ENCODE results near the gene FOXO1.

Gene FOXO1

DNA sequence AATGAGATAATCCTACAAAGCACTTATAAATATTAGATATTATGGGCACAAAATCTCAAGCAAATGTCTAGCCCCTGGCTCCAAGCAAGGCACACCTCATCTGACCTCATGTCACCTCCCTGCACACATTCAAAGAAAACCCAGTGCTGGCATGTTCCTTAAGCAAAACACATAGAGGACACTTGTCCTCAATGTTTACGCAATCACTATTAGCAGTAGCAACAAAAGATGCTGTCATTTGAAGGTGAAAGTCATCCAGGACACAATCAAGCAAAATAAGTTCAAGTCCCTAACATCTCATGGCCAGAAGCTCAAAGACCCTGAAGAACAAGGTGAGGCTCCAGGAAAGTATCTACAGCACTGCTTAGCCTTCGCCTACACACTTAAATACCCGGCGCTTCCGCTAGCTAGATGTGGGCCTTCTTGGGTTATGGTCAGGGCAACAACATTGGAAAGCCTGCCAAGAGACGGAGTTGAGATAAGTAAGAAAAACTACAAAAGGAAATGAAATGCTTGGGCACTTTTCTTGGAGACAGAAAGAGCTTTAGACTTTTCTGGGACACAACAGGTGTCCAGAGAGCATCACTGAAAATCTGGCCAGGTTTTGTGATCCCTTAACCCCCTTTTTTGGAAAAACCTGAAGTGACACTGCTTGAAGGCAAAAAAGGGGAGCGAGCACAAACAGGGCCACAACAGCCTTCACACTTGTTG is 85.7 kb downstream of the FOXO1 start:
- TF ChIP-seq EGR1 (IDR thresholded peaks at IDR 0.05), result no peak
- no peak for TF ChIP-seq REST (IDR thresholded peaks at IDR 0.05; ENCODE audit: low read depth)
- TF ChIP-seq USF1 (IDR thresholded peaks at IDR 0.05), result no peak
- TF ChIP-seq CEBPB (IDR thresholded peaks at IDR 0.05), result peak; percentile 24; the same call in 1 of the 2 replicates

DNA sequence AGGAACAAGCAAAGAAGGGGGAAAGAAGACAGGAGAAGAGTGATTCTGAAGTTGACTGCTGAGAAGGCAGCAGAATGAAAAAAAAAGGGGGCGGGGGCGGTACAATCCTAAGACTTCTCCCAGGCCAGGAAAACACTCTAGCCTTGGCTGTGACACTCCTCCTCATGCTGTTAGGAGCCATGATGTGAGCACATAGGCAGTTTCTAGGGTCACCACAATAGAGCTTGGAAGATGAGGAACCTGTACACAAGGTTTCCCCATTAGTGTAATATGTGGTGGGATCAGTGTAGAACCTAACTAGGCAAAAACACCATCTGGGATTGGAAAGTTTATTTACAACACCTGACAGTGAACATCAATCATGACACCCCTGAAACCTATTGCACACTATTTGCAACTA is 86.9 kb downstream of the FOXO1 start:
- no peak for TF ChIP-seq YY1 (IDR thresholded peaks at IDR 0.05; ENCODE audit: low read depth)
- TF ChIP-seq FOXM1 (IDR thresholded peaks at IDR 0.05; ENCODE audit: borderline replicate concordance, low read depth), result no peak
- TF ChIP-seq EGR1 (IDR thresholded peaks at IDR 0.05), result no peak
- TF ChIP-seq RAD21 (IDR thresholded peaks at IDR 0.05; ENCODE audit: low read depth), result no peak
- no peak for TF ChIP-seq ZBTB7A (IDR thresholded peaks at IDR 0.05; ENCODE audit: low read depth)
- TF ChIP-seq CREB1 (IDR thresholded peaks at IDR 0.05; ENCODE audit: low read depth), result no peak
- TF ChIP-seq EP300 (IDR thresholded peaks at IDR 0.05; ENCODE audit: borderline replicate concordance), result no peak
- TF ChIP-seq TCF12 (IDR thresholded peaks at IDR 0.05; ENCODE audit: low read depth), result no peak
- TF ChIP-seq, protein P1, sequence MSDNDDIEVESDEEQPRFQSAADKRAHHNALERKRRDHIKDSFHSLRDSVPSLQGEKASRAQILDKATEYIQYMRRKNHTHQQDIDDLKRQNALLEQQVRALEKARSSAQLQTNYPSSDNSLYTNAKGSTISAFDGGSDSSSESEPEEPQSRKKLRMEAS (IDR thresholded peaks at IDR 0.05), result no peak
- TF ChIP-seq TAF1 (IDR thresholded peaks at IDR 0.05; ENCODE audit: low read depth), result no peak
- no peak for TF ChIP-seq CEBPB (IDR thresholded peaks at IDR 0.05)
- TF ChIP-seq REST (IDR thresholded peaks at IDR 0.05; ENCODE audit: low read depth), result no peak
- no peak for TF ChIP-seq TEAD4 (IDR thresholded peaks at IDR 0.05)
- no peak for TF ChIP-seq USF1 (IDR thresholded peaks at IDR 0.05)
- no peak for TF ChIP-seq NFIC (IDR thresholded peaks at IDR 0.05)

DNA sequence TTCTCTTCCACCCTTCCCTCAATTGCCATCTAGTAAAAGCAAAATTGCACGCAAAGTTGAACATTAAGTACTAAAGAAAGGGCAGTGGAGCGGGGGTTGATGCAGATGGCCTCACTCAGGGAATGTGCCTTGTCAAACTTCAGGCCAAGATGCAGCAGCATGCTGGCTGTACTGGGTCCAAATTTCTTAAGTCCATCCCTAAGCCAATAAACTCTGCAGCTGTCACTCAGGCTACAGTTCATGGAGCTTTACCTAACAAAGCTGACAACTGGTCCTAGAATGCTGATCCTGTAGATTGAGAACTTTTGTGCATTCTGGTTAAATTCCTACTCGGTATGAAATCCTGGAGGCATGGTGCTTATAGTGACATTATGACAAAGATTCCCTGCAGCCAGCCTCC is 88.4 kb downstream of the FOXO1 start:
- TF ChIP-seq NFIC (IDR thresholded peaks at IDR 0.05) (no peak), RAD21 (IDR thresholded peaks at IDR 0.05; ENCODE audit: low read depth) (no peak), EP300 (IDR thresholded peaks at IDR 0.05; ENCODE audit: borderline replicate concordance) (no peak), TEAD4 (IDR thresholded peaks at IDR 0.05) (no peak), TCF12 (IDR thresholded peaks at IDR 0.05; ENCODE audit: low read depth) (no peak), USF1 (IDR thresholded peaks at IDR 0.05) (no peak), CREB1 (IDR thresholded peaks at IDR 0.05; ENCODE audit: low read depth) (no peak), YY1 (IDR thresholded peaks at IDR 0.05; ENCODE audit: low read depth) (no peak), FOXM1 (IDR thresholded peaks at IDR 0.05; ENCODE audit: borderline replicate concordance, low read depth) (no peak), REST (IDR thresholded peaks at IDR 0.05; ENCODE audit: low read depth) (no peak), CEBPB (IDR thresholded peaks at IDR 0.05) (no peak), ZBTB7A (IDR thresholded peaks at IDR 0.05; ENCODE audit: low read depth) (no peak), TAF1 (IDR thresholded peaks at IDR 0.05; ENCODE audit: low read depth) (no peak), EGR1 (IDR thresholded peaks at IDR 0.05) (no peak)
- TF ChIP-seq, protein P1 (IDR thresholded peaks at IDR 0.05), result no peak

DNA sequence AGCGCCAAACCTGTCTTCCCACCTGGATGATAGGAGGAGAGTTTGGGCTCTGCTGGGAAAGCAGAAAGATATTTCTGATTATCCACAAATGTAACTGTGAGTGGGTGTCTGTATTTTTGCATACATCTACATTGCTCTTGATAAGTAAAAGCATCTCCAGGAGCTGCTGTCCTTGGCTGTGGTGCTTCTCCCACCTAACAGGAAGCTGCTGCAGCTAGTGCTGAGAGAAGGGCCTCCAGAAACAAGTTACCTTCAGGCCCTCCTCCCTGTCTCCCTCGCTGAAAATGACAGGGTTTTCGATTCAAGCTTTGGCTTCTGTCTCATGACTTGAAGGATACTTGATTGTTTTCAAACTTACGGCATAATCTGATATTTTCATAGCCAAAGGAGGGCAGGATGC is 90.1 kb downstream of the FOXO1 start:
- no peak for TF ChIP-seq REST (IDR thresholded peaks at IDR 0.05; ENCODE audit: low read depth)
